ENCODE measurements around the gene MLPH.

Gene MLPH

DNA sequence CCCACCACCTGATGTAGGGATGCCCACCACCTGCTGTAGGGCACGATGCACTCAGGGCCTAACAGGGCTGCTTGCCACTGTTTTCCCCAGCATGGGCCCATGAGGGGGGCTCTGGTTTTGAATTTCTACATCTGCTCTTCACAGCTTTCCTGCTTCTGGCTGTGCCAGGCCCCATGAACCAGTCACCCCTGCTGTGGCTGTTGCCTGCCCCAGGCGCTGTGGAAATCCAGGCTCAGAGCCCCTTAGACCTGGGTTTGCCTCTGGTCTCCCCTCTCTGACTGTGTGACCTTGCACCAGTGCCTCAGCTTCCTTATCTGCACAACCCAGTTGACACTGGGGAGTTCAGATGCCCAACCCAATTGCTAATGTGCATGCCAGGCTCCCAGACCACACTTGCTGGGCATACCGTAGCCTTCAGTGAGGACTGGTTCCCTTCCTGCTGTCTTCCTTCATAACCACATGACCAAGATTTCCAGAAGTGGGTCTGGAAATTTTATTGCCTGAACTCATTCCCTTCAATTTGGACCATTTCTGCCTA, 6.0 kb upstream of the MLPH start:
- DNase-seq: no peak

DNA sequence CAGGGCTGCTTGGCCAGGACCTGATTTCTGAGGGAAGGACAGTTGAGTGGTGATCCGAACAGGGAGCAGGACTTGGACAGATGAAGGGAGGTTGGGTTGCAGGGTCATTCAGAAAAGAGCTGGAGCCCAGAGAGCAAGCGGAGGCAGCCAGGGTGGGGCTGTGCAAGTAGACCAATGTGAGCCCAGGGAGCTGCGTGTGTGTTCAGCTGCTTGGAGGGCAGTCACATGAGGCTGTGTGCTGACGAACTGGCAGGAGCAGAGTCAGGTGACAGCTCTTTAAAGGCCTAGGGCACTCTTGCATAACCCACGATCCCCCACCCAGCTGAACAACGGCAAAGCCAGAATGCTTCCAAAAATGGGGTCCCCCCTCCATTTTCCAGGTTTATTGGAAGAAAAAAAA, 4.6 kb upstream of the MLPH start:
- no peak for DNase-seq

DNA sequence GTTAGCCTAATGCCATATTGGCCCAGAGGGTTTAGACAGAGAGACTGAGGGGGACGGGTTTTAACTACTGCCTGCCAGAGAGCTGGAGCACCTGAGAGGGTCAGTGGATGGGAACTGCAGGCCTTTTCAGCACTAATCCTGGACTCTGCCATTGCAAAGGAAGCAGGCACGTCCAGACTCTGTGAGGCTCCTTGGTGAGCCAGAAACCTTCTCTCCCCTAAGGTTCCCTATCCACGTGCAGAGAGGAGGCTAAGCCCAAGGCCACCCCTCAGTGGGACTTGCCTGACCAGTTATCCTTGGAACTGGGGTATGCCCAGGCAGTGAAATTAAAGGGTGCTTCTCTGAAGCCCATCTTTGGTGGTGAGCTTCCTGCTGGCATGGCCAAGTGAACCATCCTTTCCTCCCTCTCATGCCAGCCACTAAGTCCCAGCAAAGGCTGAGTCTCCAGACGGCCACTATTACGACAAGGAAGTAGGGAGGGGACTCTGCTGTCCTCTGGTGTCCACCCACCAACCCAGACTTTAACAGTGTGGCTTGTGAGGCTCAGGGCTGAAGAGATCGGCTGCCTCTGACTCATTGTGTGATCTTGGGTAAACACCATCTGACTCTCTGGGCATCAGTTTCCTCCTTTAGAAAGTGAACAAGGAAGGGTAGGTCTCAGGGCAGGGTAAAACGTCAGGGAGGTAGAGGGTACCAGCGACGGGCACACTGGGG, 3.9 kb upstream of the MLPH start:
- no peak for DNase-seq

DNA sequence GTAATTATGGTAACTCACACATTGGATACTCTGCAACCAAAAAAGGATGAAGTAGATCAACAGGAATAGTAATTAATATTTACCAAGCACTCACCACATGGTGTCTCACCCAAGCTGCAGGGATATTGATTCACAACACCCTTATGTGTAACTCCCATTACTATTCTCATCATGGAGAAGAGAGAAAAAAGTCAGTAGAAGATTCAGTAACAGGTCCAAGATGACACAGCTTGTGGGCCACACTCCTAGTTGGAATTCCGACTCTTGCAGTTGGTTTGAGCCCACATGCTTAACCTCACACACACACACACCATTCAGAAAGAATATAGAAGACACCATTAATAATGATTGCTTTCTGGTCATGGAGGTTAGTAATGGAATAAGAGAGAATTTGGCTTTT, 1.7 kb upstream of the MLPH start:
- DNase-seq: no peak

DNA sequence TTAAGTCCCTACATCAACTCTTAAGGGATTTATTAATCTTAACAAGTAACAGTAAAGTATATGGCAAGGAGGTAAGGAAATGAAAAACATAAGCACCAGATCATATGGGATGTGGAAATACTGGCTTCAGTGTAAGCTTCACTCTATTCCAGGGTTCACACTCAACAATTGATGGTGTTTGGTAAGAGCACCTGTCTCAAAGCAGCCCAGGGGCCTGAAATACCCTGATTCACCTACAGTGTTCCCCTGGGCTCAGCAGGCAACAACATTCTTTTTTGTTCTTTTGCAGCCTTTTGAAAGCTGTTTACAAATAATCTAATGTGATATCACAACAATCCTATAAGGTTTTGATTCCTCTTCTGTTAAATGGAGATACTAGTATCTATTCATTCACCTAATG, 1.2 kb upstream of the MLPH start:
- no peak for DNase-seq

DNA sequence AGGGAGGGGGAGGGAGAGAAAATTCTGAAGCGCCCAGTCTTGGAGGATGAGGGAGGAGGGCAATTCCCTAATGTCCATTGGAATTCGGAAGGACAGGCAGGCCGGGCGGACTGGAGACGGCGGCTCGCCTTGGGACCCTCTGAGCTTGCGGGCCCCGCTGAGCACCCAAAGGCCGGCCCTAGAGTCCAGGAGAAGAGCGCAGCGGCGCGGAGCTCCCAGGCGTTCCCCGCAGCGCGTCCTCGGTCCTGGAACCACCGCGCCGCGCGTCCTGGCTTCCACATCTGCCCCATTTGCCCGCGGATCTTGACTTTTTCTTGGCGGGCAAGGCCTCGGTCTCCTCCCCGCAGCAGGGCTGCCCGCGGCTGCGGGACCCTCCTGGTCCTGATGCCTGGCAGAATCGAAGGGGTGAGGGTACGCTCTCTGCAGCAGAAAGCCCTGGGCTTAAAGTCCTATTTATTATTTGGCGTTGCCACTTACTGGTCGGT, 675 bp upstream of the MLPH start:
- no peak for DNase-seq

DNA sequence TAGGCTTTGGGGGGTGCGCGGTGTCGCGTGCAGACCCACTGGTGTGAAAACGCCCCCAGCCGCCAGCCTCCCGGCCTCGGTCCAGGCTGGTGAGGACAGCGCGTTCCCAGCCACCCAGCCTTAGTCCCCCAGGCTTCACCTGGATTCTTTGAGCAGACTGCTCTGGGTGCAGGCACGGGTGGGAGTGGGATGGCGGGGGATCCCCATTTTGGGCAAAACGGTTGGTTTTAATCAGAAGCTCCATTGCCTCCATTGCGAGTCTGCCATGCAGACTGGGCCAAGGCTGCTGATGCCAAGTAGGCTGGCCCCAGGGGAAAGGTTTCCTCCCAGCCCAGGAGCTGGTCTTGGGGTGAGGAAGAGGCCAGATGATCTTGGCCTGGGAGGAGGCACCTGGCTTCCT, 445 bp downstream of the MLPH start:
- no peak for DNase-seq

DNA sequence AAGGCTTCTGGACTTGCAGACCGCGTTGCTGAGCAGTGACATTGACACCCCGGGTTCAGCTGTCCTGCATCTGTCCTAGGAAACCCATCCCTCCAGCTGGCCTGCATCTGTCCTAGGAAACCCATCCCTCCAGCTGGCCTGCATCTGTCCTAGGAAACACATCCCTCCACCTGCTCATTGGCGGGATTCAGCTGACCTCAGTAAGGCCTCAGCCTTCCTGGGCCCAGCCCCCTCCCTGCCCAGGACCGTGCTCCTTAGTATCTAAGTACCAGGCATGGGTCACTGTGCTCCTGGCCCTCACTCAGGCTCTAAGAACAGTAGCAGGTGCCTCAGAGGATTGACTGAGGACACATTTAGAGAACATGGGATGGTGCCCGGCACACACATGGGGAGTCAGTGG, 1.2 kb downstream of the MLPH start:
- DNase-seq: no peak

DNA sequence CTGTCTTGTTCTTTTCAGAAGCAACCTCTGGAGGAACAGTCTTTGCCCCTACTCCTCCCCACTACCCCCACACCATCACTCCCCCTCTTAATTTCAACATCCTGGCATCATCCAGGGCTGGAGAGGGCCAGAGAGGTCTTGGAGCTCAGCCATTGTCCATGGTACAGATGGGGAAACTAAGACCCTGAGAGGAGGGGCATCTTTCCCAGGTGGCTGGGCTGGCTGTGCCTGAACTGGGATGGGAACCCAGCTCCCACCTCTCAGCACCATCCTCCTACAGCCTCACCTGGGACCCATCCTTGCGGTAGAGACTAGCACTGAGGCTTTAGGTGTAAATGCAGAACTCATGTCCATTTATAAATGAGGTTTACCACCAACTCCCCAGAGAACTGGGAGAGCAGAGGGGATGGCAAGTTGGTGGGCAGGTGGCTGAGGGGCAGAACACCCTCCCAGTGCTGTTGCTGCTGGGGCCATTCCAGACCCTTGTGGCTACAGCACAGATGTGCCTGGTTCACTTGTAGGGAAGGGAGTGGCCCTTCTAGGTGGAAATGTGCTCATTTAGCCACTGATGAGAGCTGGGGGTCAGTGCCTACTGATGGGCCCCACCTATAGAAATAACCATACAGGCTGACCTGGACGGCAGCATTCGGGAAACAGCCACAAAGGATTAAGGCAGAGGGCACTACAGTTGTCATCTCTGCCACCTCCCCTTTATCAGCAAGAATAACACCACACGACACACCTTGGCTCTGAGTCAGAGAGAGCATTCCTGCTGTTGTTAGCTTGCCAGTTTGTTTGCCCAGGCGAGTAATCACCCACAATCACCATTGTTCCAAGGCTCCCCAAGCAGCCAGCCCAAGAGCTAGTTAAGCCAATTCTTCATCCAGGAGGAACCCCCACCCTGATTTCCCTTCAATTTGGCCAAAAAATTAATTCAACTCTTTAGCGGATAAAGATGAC, 2.1 kb downstream of the MLPH start:
- no peak for DNase-seq

DNA sequence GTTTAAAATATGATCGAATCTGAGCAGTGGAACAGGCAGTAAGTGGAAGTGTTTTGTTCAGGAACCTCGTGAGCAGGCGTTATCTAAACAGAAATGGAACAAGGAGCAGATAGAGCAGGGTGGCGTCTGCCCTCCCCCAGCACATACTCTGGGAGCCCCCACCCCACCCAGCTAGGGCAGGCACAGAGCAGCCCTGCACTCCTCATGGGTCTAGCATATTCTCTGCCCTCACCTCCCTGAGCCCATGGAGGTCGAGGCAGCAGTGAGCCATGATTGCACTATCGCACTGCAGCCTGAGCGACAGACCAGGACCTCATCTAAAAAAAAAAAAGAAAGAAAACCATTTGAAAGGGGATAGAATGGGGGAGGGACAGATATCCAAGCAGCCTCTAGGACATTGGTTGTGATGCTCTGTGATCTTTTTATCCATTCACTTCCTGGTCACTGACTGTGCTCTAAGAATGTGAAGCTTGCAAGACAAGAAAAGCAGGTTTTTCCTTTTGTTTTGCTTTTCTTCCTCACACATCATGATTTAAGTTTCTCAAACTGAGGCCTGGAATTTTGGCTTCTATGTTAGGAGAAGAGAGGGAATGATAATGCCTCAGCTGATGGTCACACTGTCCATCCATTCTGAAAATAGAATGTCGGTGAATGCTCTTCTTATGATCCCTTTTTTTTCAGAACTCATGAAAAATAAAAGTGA, 3.1 kb downstream of the MLPH start:
- no peak for DNase-seq

DNA sequence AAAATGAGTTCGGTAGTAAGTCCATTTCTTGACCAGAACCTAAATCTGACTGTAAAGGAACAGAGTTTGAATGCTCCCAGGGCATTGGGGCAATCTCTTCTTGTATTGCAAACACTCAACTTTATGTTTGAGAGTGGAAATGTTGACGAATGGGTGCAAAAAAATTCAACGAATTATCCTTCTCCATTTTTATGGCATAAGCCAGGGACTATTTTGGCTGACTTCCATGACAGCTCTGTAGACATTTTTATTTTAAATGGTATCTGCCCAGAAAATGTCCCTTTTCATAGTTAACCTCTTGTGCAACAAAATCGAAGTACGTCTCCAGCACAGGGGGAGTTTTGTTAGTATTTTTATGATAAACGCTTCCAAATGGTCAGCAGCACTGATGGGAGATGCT, 3.7 kb downstream of the MLPH start:
- no peak for DNase-seq

DNA sequence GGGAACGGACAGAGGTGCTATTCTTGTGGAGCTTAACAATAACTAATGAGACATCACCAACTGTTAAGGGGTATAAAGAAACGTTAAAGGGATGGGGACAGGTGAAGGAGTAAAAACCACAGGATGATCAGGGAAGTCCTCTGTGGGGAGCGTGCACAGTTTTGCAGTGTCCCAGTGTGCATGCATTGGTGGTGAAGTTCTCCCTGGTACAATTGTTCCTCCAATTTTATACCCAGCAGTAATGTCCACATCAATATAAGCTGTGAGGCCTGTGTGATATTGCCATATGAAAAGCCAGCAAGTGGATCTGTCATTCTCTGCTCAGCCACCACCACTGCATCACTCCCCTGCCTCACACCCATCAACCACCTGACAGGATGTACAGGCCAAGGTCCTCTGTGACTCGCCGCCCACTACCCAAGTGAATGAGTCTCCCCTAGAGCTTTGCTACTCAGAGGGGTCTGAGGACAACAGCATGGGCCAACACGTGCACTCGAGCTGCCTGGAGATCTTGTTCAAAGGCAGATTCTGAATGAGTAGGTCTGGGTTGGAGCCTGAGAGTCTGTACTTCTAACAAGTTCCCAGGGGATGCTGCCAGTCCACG, 4.6 kb downstream of the MLPH start:
- no peak for DNase-seq

DNA sequence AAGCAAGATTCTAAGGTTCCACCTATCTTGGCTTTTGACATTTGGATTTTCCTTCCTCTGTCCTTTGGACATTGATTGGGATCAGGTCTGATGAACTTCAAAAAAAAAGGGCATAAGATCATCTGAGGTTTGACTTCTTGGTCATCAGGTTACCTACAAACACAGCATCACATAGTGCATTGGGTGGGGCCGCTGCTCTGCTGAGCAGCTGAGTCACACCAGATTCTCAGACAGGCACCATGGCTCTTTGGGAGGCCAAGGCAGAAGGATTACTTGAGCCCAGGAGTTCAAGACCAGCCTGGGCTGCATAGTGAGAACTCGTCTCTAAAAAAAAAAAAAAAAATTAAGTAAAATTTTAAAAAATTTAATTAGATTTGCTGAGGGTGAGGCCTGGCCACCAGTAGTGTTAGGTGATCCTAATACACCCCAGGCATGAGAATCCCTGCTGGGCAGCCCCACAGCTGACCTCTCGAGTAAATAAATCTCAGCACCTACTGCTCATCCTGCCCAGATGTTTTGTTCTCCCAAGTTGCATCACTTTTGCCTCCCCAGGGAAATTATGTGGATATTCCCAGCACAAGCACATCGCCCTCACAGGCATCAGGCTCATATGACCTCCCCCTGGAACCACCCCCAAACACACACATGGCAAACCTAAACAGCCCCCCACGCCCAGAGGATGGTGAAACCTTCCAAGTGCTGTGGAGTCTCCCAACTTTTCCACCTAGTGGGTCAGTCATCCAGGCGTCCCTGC, 5.3 kb downstream of the MLPH start:
- no peak for DNase-seq

DNA sequence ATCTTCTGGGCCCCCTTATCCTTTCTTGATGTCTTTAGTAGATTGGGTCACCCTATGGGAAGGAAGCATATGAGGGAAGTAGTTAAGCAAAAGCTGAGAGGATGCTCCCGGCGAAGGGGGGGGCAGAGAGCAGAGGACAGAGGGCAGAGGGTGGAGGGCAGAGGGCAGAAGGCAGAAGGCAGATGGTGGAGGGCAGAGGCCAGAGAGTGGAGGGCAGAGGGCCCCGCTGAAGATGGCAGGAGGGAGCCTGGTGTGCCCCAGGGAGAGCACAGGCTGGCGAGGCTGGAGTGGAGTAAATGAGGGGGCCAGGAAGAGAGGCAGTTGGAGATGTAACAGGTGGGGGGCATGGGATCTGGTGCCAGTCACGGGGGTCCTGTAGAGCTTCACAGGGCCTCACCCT, 7.0 kb downstream of the MLPH start:
- no peak for DNase-seq

DNA sequence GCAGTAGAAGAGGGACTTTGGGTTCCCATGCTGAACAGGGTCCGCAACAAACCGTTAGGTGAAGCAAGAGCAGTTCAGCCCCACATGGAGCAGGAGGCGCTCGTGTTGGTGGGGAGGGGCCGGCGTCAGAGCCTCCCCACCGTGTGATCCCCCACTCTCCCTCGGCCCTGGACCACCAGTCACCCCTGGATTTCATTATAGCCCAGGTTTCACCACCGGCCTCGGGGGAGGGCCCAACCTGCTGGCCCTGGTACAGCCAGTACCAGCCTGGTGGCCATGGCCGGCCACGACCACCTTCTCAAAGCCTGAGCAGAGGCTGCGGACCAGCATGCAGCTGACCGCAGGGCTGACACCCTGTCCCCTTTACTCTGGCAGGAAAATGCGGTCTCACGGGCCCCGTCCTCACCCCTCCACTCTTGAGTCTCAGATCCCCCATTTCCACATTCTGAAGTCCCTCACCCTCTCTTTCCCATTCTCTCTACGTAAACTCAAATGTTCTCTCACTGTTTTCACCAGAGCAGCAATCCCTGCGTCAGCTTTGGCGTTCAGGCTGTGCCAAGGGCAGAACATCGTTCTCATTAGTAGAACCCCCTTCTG, 8.6 kb downstream of the MLPH start:
- no peak for DNase-seq

DNA sequence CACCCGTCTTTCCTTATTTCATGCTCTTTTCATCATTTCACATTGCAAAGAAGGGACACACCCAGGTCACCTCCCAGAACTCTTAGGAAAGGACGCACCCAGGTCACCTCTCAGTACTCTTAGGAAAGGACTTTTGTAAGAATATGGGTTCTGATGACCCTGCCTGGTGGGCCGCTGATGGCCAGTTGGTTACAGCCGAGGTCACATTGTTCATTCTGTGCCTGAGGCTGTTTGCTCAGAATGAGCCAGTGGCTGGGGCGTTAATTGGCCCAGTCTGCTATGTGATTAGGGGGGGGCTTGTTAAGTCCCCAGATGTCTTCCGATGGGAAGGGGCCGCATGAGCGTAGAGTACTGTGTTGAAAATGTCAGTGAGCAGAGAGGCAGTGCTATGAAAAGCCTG, 9.4 kb downstream of the MLPH start:
- DNase-seq: no peak

DNA sequence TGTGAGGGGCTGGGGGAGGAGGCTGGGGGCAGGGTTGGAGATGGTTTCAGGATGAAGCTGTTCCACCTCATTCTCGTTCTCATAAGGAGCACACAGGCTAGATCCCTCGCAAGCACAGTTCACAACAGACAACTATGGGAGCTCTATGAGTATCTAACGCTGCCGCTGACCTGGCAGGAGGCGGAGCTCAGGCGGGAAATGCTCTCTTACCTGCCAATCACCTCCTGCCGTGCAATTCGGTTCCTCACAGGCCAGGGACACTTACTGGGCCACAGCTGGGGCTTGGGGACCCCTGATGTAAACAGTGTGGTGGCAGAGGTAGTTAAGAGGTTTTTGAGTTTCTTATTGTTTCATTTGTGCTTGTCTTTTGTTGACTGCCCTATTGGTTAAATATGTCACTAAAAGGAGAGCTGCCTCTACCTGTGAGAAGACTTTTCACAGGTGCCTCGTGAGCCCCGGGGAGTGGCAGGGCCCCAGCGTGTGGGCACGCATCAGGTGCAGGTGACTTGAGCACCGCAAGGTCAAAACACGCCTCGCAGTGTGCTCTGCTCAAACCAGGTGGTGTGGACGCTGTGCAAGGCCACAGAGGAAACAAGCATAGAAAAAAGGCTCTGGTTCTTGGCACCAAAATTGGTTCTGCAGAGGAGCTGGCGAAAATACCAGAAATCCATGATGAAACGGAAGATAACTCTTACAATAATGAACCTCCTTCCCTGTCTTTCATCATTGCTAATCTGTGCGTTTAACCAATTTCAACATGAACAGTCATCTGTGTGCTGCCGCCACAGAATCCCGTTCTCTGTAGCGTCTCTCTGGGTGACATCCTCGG, 10.2 kb downstream of the MLPH start:
- no peak for DNase-seq

DNA sequence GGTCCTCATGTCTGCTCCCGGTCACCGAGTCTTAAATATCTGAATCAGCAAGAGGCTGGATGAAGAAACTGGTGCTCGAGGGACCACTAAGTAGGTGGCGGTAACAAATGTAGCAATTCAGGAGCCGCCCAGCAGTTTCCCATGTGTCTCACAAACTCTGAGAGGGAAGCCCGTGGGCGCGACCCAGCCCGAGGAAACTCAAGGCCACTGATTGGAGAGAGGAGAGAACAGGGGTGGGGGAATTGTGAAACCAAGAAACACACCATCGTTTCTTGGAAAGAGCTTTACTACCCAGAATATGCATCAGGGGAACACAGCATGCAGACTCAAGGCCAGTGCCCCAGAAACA, 10.8 kb downstream of the MLPH start:
- no peak for DNase-seq

DNA sequence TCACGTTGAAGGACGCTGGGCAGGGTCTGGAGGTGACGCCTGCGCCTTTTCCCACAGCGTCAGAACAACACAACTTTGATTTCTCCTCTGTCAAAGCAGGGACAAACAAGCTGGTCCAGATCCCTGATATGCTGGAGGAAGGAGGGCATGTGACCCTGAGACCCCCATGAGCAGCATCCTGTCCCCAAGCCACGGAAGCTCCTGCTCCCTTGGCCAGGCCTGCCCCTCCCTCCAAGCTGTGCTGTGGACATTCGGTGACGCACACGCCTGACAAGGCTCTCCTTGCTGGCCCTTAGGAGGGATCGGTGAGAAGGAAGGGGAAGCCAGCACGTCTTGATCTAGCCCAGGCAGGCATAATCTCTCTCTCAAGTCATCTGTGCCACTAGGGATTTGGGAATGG, 11.3 kb downstream of the MLPH start:
- DNase-seq: no peak

DNA sequence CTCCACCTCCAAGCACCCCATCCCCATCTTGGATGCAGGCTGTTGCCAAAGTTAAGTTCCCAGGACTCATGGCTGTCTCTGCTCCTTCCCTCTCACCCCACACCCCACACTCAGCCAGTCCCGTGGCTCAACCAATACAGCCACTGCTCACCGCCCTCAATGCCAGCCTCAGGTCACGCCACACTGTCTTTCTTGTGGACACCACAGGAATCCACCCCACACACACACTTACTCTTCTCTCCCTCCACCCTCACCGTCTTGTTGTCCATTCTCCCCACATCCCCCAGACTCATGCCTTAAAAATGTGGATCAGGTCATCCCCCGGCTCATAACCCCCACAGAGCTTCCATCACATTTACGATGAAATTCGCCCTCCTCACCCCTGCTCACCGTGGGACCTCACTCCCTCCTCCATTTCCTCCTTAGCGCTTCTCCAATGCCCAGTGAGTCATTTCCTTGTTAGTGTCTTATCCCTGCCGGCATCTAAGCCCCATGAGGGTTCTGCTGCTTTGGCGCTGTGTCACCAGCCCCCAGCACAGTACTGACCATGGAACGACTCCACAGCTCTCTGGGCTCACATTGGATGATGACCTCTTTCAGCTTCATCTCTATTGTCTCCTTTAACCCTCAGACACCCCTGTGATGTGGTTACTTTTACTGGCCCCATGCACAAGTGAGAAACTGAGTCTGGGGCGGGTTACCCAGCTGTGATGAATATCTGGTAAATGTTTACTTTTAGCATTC, 13.8 kb downstream of the MLPH start:
- no peak for DNase-seq

Measured in NK-92 treated with Interleukin-12 subunit alpha and Interleukin-12 subunit beta, amount 100 ng/mL, for 24 hours (cell line).